Measurements from ENCODE around the gene SLC4A4. TPM values are rescaled to one million over a fixed set of nuclear protein-coding genes. Genes with fewer than 3 reads are reported as not detected.
A peak's percentile ranks its signal among the peaks of the same experiment; 100 is the strongest.

Gene SLC4A4
- total and polyA plus RNA-seq, 4 donors: 3.0 to 36.7 (median 8.2) TPM

DNA sequence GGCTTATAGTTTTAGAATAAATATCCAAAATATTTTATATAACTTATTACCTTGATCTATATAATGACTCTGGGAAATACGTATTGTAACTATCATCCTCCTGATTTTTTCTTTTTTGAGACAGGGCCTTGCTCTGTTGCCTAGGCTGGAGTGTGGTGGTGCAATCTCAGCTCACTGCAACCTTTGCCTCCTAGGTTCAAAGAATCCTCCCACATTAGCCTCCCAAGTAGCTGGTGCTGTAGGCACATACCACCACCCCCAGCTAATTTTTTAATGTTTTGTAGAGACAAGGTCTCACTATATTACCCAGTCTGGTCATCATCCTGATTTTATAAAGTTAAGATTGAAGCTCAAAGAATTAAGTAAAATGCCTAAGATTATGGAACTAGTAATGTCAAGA lies 193.6 kb downstream of the SLC4A4 start:
- Histone ChIP-seq H3K27ac (ENCODE audit: low read depth in 1 of 2, low read length in 2 of 2) (no peak overlapping the region), H3K27me3 (ENCODE audit: control insufficient read depth in 4 of 4, insufficient read depth in 4 of 4, low read length in 3 of 4) (no peaks in the 10 kb centered on the region), H3K4me3 (ENCODE audit: low read depth in 1 of 3, low read length in 3 of 3) (no peak overlapping the region), H3K9me3 (ENCODE audit: control insufficient read depth in 4 of 4, low read length in 3 of 4) (no peaks in the 10 kb centered on the region), H3K9ac (ENCODE audit: low read depth in 1 of 2, low read length in 2 of 2) (no peak overlapping the region), H3K36me3 (ENCODE audit: control insufficient read depth in 4 of 4, insufficient read depth in 3 of 4, low read depth in 1 of 4, low read length in 3 of 4) (peaks cover 0 to 7% (median 0%) of the 10 kb centered on the region in 4 donors), H3K4me1 (ENCODE audit: control insufficient read depth in 4 of 4, insufficient read depth in 4 of 4, low read length in 3 of 4) (no peaks in the 10 kb centered on the region)
- DNase-seq (ENCODE audit: low spot score): no peak
- TF ChIP-seq HNF4A (conservative IDR thresholded peaks at IDR 0.05) (peak; percentile 55 to 78), HNF4G (IDR thresholded peaks at IDR 0.05) (peak; percentile 35)
- TF ChIP-seq, protein P1, sequence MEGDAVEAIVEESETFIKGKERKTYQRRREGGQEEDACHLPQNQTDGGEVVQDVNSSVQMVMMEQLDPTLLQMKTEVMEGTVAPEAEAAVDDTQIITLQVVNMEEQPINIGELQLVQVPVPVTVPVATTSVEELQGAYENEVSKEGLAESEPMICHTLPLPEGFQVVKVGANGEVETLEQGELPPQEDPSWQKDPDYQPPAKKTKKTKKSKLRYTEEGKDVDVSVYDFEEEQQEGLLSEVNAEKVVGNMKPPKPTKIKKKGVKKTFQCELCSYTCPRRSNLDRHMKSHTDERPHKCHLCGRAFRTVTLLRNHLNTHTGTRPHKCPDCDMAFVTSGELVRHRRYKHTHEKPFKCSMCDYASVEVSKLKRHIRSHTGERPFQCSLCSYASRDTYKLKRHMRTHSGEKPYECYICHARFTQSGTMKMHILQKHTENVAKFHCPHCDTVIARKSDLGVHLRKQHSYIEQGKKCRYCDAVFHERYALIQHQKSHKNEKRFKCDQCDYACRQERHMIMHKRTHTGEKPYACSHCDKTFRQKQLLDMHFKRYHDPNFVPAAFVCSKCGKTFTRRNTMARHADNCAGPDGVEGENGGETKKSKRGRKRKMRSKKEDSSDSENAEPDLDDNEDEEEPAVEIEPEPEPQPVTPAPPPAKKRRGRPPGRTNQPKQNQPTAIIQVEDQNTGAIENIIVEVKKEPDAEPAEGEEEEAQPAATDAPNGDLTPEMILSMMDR (IDR thresholded peaks at IDR 0.05; ENCODE audit: low read depth, low read length, missing input control): no peak
- WGBS: 94% methylated on average over 1 of the region's 1 CpG

DNA sequence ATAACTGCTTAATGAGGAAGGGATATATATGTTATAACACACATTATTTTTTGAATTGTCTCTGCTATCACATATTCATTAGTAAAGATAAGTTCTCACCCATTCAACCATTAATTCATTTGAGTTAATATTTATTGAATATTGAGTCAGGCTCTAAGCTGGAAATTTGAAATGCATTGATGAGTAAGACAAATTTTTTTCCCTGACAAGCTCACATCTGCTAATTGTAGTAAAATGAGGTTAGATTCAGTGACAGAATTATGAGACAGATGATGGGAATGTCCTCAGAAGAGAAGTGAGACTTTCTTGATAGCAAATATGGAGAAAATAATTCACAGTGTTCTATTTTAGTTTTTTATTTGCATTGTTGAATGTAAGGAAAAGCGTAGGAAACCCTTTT lies 194.3 kb downstream of the SLC4A4 start:
- H3K36me3 ChIP-seq (ENCODE audit: control insufficient read depth in 4 of 4, insufficient read depth in 3 of 4, low read depth in 1 of 4, low read length in 3 of 4): peaks cover 0 to 7% (median 0%) of the 10 kb centered on the region in 4 donors
- TF ChIP-seq, protein P2, sequence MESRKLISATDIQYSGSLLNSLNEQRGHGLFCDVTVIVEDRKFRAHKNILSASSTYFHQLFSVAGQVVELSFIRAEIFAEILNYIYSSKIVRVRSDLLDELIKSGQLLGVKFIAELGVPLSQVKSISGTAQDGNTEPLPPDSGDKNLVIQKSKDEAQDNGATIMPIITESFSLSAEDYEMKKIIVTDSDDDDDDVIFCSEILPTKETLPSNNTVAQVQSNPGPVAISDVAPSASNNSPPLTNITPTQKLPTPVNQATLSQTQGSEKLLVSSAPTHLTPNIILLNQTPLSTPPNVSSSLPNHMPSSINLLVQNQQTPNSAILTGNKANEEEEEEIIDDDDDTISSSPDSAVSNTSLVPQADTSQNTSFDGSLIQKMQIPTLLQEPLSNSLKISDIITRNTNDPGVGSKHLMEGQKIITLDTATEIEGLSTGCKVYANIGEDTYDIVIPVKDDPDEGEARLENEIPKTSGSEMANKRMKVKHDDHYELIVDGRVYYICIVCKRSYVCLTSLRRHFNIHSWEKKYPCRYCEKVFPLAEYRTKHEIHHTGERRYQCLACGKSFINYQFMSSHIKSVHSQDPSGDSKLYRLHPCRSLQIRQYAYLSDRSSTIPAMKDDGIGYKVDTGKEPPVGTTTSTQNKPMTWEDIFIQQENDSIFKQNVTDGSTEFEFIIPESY (IDR thresholded peaks at IDR 0.05): no peak
- H3K4me3 ChIP-seq (ENCODE audit: low read depth in 1 of 3, low read length in 3 of 3): no peak overlapping the region
- H3K9ac ChIP-seq (ENCODE audit: low read depth in 1 of 2, low read length in 2 of 2): no peak overlapping the region
- 96% methylated on average over 1 of the region's 1 CpG for WGBS
- DNase-seq (ENCODE audit: low spot score): no peak
- H3K4me1 ChIP-seq (ENCODE audit: control insufficient read depth in 4 of 4, insufficient read depth in 4 of 4, low read length in 3 of 4): no peaks in the 10 kb centered on the region
- no peak overlapping the region for H3K27ac ChIP-seq (ENCODE audit: low read depth in 1 of 2, low read length in 2 of 2)
- H3K27me3 ChIP-seq (ENCODE audit: control insufficient read depth in 4 of 4, insufficient read depth in 4 of 4, low read length in 3 of 4): no peaks in the 10 kb centered on the region
- H3K9me3 ChIP-seq (ENCODE audit: control insufficient read depth in 4 of 4, low read length in 3 of 4): no peaks in the 10 kb centered on the region

DNA sequence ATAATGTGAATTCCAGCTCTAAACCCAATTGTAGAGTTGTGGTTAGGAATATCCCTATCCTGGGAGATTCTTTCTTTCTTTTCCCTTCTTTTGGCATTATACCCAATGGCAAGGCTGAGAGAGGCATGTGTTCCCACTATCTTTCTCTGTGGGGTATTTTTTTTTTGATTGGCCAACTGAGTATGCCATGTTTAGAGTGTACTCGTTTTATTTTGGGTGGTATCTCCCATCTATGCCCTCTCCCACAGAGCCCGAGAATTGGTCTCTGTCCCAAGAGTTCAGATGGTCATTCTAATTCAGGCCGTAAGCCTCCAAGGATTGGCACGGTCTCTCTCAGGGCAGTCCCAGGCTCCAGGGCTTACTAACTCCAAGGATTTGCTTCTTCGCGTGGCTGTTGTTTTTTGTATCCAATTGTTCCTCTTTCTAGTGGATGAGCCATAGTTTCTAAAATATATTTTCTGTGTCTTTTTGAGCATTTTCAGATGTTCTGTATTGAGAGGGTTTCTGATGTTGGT lies 198.8 kb downstream of the SLC4A4 start:
- Histone ChIP-seq H3K9me3 (ENCODE audit: control insufficient read depth in 4 of 4, low read length in 3 of 4) (no peaks in the 10 kb centered on the region), H3K27me3 (ENCODE audit: control insufficient read depth in 4 of 4, insufficient read depth in 4 of 4, low read length in 3 of 4) (no peaks in the 10 kb centered on the region), H3K9ac (ENCODE audit: low read depth in 1 of 2, low read length in 2 of 2) (no peak overlapping the region), H3K27ac (ENCODE audit: low read depth in 1 of 2, low read length in 2 of 2) (no peak overlapping the region), H3K4me1 (ENCODE audit: control insufficient read depth in 4 of 4, insufficient read depth in 4 of 4, low read length in 3 of 4) (peaks cover 0 to 2% (median 0%) of the 10 kb centered on the region in 4 donors), H3K4me3 (ENCODE audit: low read depth in 1 of 3, low read length in 3 of 3) (no peak overlapping the region), H3K36me3 (ENCODE audit: control insufficient read depth in 4 of 4, insufficient read depth in 3 of 4, low read depth in 1 of 4, low read length in 3 of 4) (peaks cover 0 to 7% (median 0%) of the 10 kb centered on the region in 4 donors)
- TF ChIP-seq FOXA1 (IDR thresholded peaks at IDR 0.05): no peak
- TF ChIP-seq, protein P3, sequence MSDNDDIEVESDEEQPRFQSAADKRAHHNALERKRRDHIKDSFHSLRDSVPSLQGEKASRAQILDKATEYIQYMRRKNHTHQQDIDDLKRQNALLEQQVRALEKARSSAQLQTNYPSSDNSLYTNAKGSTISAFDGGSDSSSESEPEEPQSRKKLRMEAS (IDR thresholded peaks at IDR 0.05): no peak
- no peak for TF ChIP-seq HNF4G (IDR thresholded peaks at IDR 0.05)
- no peak for TF ChIP-seq GABPA (IDR thresholded peaks at IDR 0.05 in 1 of 2, conservative IDR thresholded peaks at IDR 0.05 in 1 of 2)
- no peak for TF ChIP-seq RAD21 (IDR thresholded peaks at IDR 0.05)
- no peak for TF ChIP-seq RXRA (IDR thresholded peaks at IDR 0.05)
- DNase-seq (ENCODE audit: low spot score): no peak
- 95% methylated on average over 6 of the region's 6 CpGs for WGBS

All from liver (tissue), 9 donors.